Astrocyte (in vitro differentiated cells and primary cell): ENCODE results near the gene STAP2. TPM values are rescaled to one million over a fixed set of nuclear protein-coding genes. Genes with fewer than 3 reads are reported as not detected.

Source experiments
- DNase-seq: peaks from one replicate; pipeline ENCODE4 v3.0.0-alpha.2; 2010; ENCODE audit warnings: low read depth
- FAIRE-seq: peaks from 2 replicates; lab custom pipeline; 2011; peaks lifted over from hg19 to GRCh38; lab: Jason Lieb, UNC
- H2AFZ ChIP-seq: 2 replicates; pipeline ENCODE4 v1.6.0; 2012; ENCODE audit warnings: low read depth, low read length, inconsistent platforms
- H3K27ac ChIP-seq: 2 replicates; pipeline ENCODE4 v1.5.1; 2011; ENCODE audit warnings: low read depth, low read length, inconsistent platforms
- H3K27me3 ChIP-seq: 2 replicates; pipeline ENCODE4 v1.6.0; 2011; ENCODE audit warnings: low read length, inconsistent platforms; ENCODE audit not compliant: insufficient read depth
- H3K36me3 ChIP-seq: 2 replicates; pipeline ENCODE4 v1.5.1; 2011; ENCODE audit warnings: low read length, inconsistent platforms; ENCODE audit not compliant: insufficient read depth
- H3K4me1 ChIP-seq: 2 replicates; pipeline ENCODE4 v1.5.1; 2011; ENCODE audit warnings: low read length, inconsistent platforms; ENCODE audit not compliant: insufficient read depth
- H3K4me2 ChIP-seq: 2 replicates; pipeline ENCODE4 v1.6.0; 2012; ENCODE audit warnings: low read length, inconsistent platforms
- H3K4me3 ChIP-seq: 2 replicates; pipeline ENCODE4 v1.5.1; 2011; ENCODE audit warnings: low read depth, mild to moderate bottlenecking, low read length, inconsistent platforms; ENCODE audit not compliant: insufficient read depth
- H3K79me2 ChIP-seq: 2 replicates; pipeline ENCODE4 v1.6.0; 2012; ENCODE audit warnings: mild to moderate bottlenecking, low read length, inconsistent platforms; ENCODE audit not compliant: insufficient read depth
- H3K9ac ChIP-seq: 2 replicates; pipeline ENCODE4 v1.6.0; 2012; ENCODE audit warnings: mild to moderate bottlenecking, low read length, inconsistent platforms
- H3K9me3 ChIP-seq: 2 replicates; pipeline ENCODE4 v1.5.1; 2012; ENCODE audit warnings: low read depth, mild to moderate bottlenecking, low read length, inconsistent platforms; ENCODE audit not compliant: insufficient read depth
- H4K20me1 ChIP-seq: 2 replicates; pipeline ENCODE4 v1.6.0; 2012; ENCODE audit warnings: low read length, inconsistent platforms; ENCODE audit not compliant: insufficient read depth
- H3K27ac Mint-ChIP-seq: one replicate; pipeline ENCODE4 v1.8.0; 2021; ENCODE audit warnings: mild to moderate bottlenecking, mixed read lengths; ENCODE audit not compliant: unreplicated experiment
- H3K27me3 Mint-ChIP-seq: one replicate; pipeline ENCODE4 v1.8.0; 2021; ENCODE audit warnings: low read depth, mixed read lengths; ENCODE audit not compliant: unreplicated experiment
- H3K36me3 Mint-ChIP-seq: one replicate; pipeline ENCODE4 v1.8.0; 2021; ENCODE audit warnings: low read depth, mixed read lengths; ENCODE audit not compliant: unreplicated experiment
- H3K4me1 Mint-ChIP-seq: one replicate; pipeline ENCODE4 v1.8.0; 2021; ENCODE audit warnings: low read depth, mixed read lengths; ENCODE audit not compliant: unreplicated experiment
- H3K4me3 Mint-ChIP-seq: one replicate; pipeline ENCODE4 v1.8.0; 2021; ENCODE audit warnings: mild to moderate bottlenecking, moderate library complexity, mixed read lengths; ENCODE audit not compliant: unreplicated experiment
- H3K9me3 Mint-ChIP-seq: one replicate; pipeline ENCODE4 v1.8.0; 2021; ENCODE audit warnings: mild to moderate bottlenecking, mixed read lengths; ENCODE audit not compliant: unreplicated experiment
- EZH2 ChIP-seq: IDR thresholded peaks from 2 replicates; pipeline ENCODE4 v1.6.1; 2012; ENCODE audit warnings: mild to moderate bottlenecking, low read length, inconsistent platforms; ENCODE audit not compliant: insufficient read depth
- total RNA-seq: library from RNA; stranded (reverse); gene quantifications from 2 replicates; pipeline ENCODE4 v1.2.1, GENCODE V29; 2021
- TF ChIP-seq, protein P1 (sequence below): IDR thresholded peaks from 2 replicates; pipeline ENCODE4 v1.5.1; 2011; ENCODE audit warnings: low read depth, mild to moderate bottlenecking, inconsistent platforms, low read length, moderate library complexity; ENCODE audit not compliant: insufficient read depth

Gene STAP2
- total RNA-seq, 1 donor from 2014 or later = 5.3 TPM

DNA sequence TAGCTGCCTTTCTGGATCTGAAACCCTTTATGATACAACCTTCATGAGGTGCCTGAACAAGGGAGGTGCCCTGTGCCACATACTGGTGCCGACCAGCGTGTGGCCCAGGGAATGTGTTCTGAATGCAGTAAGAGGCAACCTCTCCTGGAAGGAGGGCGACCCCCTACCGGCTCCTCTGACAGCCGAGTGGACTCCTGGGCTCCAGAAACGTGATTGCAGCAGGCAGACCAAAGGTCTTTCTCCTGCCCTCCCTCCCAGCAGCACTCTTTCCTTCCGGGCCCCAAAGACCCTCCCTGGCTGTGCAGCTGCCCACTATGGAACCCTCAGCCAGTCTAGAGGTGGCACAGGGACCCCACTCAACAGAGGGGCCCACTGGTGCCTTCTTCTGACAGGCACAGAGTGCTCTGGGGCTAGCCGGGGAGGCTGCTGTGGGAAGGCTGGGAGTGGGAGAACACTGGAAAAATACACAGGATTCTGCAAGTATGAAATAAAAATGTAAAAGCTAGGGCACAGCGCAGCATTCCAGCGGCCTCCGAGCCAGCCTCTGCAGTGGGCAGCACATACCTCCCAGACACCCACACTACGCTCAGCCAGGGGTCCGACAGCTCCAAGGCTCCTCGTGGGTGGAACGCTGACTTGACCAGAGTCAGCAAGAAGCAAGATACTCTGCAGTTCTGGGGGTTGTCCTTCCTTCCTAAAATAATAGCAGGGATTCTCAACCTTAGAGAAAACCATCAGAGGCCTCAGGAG, 46.8 kb upstream of the STAP2 start:
- H3K4me2 ChIP-seq = peak overlapping the region; percentile 37
- peaks cover 96% of the 10 kb centered on the region for H4K20me1 ChIP-seq
- peak overlapping the region; percentile 1 for H3K9ac ChIP-seq

DNA sequence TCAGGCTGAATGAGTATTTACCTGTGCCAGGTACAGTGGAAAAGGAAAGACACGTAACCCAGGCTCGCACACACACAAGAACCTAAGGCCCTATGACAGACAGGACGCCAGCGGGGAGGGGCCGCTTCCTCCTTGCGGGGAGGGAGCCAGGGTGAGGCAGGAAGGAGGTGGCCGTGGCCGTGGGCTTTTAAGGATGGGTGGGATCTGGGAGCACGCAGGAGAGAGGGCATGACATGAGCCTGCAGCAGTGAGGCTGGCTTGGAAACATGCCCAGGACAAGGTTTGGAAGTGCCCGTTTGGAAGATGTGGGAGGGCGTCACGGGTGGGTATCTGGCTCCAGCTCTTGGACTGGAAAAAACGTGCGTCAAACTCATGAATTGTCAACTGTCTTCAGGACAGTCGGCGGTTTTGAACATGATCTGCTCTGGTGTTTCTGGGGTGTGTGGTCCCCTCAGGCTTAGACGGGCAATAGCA, 41.7 kb upstream of the STAP2 start:
- Histone ChIP-seq H4K20me1 (peaks cover 96% of the 10 kb centered on the region), H3K4me2 (no peak overlapping the region), H3K4me1 (peaks cover 35% of the 10 kb centered on the region), H3K79me2 (peaks cover 93% of the 10 kb centered on the region), H3K27ac (no peak overlapping the region), H3K36me3 (no peaks in the 10 kb centered on the region), H3K9ac (no peak overlapping the region), H3K27me3 (no peaks in the 10 kb centered on the region), H3K9me3 (no peaks in the 10 kb centered on the region), H2AFZ (no peak overlapping the region), H3K4me3 (no peak overlapping the region)
- TF ChIP-seq, protein P1, sequence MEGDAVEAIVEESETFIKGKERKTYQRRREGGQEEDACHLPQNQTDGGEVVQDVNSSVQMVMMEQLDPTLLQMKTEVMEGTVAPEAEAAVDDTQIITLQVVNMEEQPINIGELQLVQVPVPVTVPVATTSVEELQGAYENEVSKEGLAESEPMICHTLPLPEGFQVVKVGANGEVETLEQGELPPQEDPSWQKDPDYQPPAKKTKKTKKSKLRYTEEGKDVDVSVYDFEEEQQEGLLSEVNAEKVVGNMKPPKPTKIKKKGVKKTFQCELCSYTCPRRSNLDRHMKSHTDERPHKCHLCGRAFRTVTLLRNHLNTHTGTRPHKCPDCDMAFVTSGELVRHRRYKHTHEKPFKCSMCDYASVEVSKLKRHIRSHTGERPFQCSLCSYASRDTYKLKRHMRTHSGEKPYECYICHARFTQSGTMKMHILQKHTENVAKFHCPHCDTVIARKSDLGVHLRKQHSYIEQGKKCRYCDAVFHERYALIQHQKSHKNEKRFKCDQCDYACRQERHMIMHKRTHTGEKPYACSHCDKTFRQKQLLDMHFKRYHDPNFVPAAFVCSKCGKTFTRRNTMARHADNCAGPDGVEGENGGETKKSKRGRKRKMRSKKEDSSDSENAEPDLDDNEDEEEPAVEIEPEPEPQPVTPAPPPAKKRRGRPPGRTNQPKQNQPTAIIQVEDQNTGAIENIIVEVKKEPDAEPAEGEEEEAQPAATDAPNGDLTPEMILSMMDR = no peak
- TF ChIP-seq EZH2 = no peak
- H3K36me3 Mint-ChIP-seq = peaks cover 7% of the 10 kb centered on the region
- DNase-seq = no peak
- H3K9me3 Mint-ChIP-seq = no peaks in the 10 kb centered on the region
- no peaks in the 10 kb centered on the region for H3K27me3 Mint-ChIP-seq
- FAIRE-seq = no peak
- H3K4me1 Mint-ChIP-seq = peaks cover 38% of the 10 kb centered on the region
- H3K4me3 Mint-ChIP-seq = no peak overlapping the region
- peak overlapping the region; percentile 41 for H3K27ac Mint-ChIP-seq

More for the DNA sequence above, 46.8 kb upstream of the STAP2 start:
- no peaks in the 10 kb centered on the region for H3K27me3 ChIP-seq
- H3K27ac Mint-ChIP-seq = no peak overlapping the region
- H3K9me3 Mint-ChIP-seq = no peaks in the 10 kb centered on the region
- H3K36me3 ChIP-seq = no peaks in the 10 kb centered on the region
- peaks cover 7% of the 10 kb centered on the region for H3K36me3 Mint-ChIP-seq
- H3K27me3 Mint-ChIP-seq = no peaks in the 10 kb centered on the region
- H3K4me3 ChIP-seq = no peak overlapping the region
- H2AFZ ChIP-seq = no peak overlapping the region
- peaks cover 38% of the 10 kb centered on the region for H3K4me1 Mint-ChIP-seq
- peaks cover 23% of the 10 kb centered on the region for H3K4me1 ChIP-seq
- peaks cover 94% of the 10 kb centered on the region for H3K79me2 ChIP-seq
- no peak overlapping the region for H3K4me3 Mint-ChIP-seq
- H3K27ac ChIP-seq = peak overlapping the region; percentile 27
- H3K9me3 ChIP-seq = no peaks in the 10 kb centered on the region
- FAIRE-seq = no peak
- no peak for DNase-seq
- TF ChIP-seq EZH2 = no peak
- TF ChIP-seq, protein P1 = no peak
